ENCODE measurements around the gene KLF15.

Gene KLF15

DNA sequence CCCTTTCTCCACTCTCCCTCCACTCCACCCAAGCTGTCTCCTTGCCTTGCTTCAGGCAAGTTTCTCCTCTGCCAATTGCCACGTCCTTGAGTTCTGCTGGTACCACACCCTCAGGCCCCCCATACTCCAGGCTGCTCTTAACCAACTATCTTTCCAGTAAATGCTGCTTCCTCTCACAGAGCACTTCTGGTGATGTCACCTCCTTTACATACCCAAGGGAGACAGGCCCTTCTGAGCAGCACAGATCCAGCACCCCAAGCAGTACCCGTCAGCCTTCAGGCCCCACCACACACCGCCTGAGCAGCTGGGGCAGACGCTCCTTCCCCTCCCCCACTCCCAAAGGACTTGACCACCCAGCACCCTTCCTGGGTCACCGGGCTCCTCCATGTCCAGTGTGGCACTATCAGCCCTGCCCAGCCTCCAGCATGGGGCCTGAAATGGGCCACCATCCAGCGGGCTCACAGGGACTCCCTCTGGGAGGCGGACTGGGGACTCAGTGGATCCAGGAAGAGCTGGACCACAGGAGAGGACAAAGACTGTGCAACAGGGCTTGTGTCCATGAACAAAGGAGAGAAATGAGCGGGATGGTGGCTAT lies 50.2 kb downstream of the KLF15 start:
- H3K27ac ChIP-seq (ENCODE audit: low read depth in 2 of 2, low read length in 2 of 2), result no peak overlapping the region
- no peaks in the 10 kb centered on the region for H3K4me1 ChIP-seq (ENCODE audit: control insufficient read depth in 2 of 2, insufficient read depth in 2 of 2, low read length in 2 of 2)
- H3K9me3 ChIP-seq (ENCODE audit: control insufficient read depth in 2 of 2, low read length in 2 of 2), result peaks cover 0 to 4% of the 10 kb centered on the region in 2 donors
- no peaks in the 10 kb centered on the region for H3K27me3 ChIP-seq (ENCODE audit: control insufficient read depth in 2 of 2, insufficient read depth in 2 of 2, low read length in 2 of 2)
- H3K9ac ChIP-seq (ENCODE audit: low read depth in 1 of 2, low read length in 2 of 2), result no peak overlapping the region
- no peak overlapping the region for H3K4me3 ChIP-seq (ENCODE audit: low read length in 2 of 2)
- H3K36me3 ChIP-seq (ENCODE audit: control insufficient read depth in 2 of 2, insufficient read depth in 2 of 2, low read length in 2 of 2), result no peaks in the 10 kb centered on the region

DNA sequence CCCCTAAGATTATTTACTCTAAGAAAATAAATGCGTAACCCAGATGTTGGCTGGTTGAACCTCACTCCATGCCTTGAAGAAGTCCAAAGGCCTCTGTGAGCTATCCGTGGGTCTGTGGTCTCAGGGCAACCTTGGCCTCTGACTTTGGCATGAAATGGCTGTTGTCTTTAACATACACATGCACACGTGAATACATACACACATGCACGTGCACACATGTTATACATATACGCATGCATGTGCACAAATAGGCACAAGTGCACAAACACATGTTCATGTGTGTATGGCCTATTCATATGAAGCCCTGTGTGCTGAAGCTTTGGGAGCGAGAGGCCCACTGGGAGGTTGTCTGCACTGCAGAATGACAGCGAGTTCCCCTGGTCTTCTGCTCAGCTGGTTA lies 50.8 kb downstream of the KLF15 start:
- Histone ChIP-seq H3K4me1 (ENCODE audit: control insufficient read depth in 2 of 2, insufficient read depth in 2 of 2, low read length in 2 of 2) (no peaks in the 10 kb centered on the region), H3K36me3 (ENCODE audit: control insufficient read depth in 2 of 2, insufficient read depth in 2 of 2, low read length in 2 of 2) (no peaks in the 10 kb centered on the region), H3K9ac (ENCODE audit: low read depth in 1 of 2, low read length in 2 of 2) (no peak overlapping the region), H3K4me3 (ENCODE audit: low read length in 2 of 2) (no peak overlapping the region), H3K27ac (ENCODE audit: low read depth in 2 of 2, low read length in 2 of 2) (no peak overlapping the region), H3K27me3 (ENCODE audit: control insufficient read depth in 2 of 2, insufficient read depth in 2 of 2, low read length in 2 of 2) (no peaks in the 10 kb centered on the region), H3K9me3 (ENCODE audit: control insufficient read depth in 2 of 2, low read length in 2 of 2) (peaks cover 0 to 4% of the 10 kb centered on the region in 2 donors)

DNA sequence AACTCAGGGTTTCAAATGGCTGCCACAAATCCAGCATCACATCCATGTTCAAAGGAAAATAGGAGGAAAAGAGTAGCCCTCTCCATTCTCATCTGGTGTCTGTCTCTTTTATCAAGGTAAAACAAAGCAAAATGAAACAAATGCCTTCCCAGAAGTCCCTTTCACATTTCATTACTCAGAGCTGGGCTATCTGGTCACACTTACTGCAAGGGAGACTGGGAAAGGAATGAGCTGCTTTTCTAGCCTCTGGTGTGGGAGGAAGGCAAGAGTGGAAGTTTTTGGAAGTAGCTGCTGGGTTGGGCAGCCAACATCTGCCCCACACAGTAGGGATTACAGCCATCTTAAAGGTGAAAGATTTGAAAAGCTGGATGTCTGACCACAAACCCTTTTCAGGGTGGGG lies 51.8 kb downstream of the KLF15 start:
- H3K36me3 ChIP-seq (ENCODE audit: control insufficient read depth in 2 of 2, insufficient read depth in 2 of 2, low read length in 2 of 2), result no peaks in the 10 kb centered on the region
- H3K9ac ChIP-seq (ENCODE audit: low read depth in 1 of 2, low read length in 2 of 2), result no peak overlapping the region
- no peak overlapping the region for H3K27ac ChIP-seq (ENCODE audit: low read depth in 2 of 2, low read length in 2 of 2)
- H3K4me3 ChIP-seq (ENCODE audit: low read length in 2 of 2), result no peak overlapping the region
- no peaks in the 10 kb centered on the region for H3K4me1 ChIP-seq (ENCODE audit: control insufficient read depth in 2 of 2, insufficient read depth in 2 of 2, low read length in 2 of 2)
- no peaks in the 10 kb centered on the region for H3K27me3 ChIP-seq (ENCODE audit: control insufficient read depth in 2 of 2, insufficient read depth in 2 of 2, low read length in 2 of 2)
- H3K9me3 ChIP-seq (ENCODE audit: control insufficient read depth in 2 of 2, low read length in 2 of 2), result peaks cover 0 to 4% of the 10 kb centered on the region in 2 donors

DNA sequence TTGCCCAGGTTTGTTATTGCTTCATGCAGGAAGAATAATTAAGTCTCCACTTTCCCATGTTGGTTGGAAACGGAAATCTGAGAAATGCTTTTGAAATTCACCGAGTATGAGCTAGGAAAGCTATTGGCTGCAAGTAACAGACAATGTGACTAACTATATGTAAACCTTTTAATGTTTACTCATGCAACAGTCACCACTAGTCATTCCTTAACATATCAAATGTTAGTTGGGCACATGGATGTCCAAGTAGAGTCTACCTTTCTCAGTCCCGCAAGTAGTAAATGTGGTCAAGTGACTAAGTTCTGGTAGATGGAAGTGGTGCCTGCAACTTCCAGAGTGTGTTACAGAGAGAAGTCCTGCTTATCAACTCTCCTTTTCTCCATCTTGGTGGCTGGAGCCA lies 52.5 kb downstream of the KLF15 start:
- Histone ChIP-seq H3K9ac (ENCODE audit: low read depth in 1 of 2, low read length in 2 of 2) (no peak overlapping the region), H3K27me3 (ENCODE audit: control insufficient read depth in 2 of 2, insufficient read depth in 2 of 2, low read length in 2 of 2) (no peaks in the 10 kb centered on the region), H3K4me1 (ENCODE audit: control insufficient read depth in 2 of 2, insufficient read depth in 2 of 2, low read length in 2 of 2) (no peaks in the 10 kb centered on the region), H3K36me3 (ENCODE audit: control insufficient read depth in 2 of 2, insufficient read depth in 2 of 2, low read length in 2 of 2) (no peaks in the 10 kb centered on the region), H3K27ac (ENCODE audit: low read depth in 2 of 2, low read length in 2 of 2) (no peak overlapping the region), H3K4me3 (ENCODE audit: low read length in 2 of 2) (no peak overlapping the region), H3K9me3 (ENCODE audit: control insufficient read depth in 2 of 2, low read length in 2 of 2) (peaks cover 0 to 4% of the 10 kb centered on the region in 2 donors)

DNA sequence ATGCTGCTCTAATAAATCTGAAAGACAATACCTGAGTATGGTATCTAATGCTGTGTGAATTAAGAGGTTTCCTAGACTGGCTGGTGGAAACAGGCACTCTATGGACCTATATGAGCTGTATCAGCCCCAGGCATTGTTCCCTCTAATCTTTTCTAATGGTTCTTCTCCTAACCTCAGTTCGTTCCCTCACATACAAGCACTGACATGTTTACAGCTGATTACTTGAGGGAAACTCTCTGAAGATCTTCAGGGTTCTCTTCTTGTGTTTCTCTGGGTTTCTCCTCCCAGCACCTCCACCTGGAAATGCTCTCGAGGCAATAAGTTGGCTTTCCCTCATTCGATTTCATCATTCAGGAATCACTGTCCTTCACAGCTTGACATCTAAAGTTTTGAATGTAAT lies 52.9 kb downstream of the KLF15 start:
- H3K27me3 ChIP-seq (ENCODE audit: control insufficient read depth in 2 of 2, insufficient read depth in 2 of 2, low read length in 2 of 2), result no peaks in the 10 kb centered on the region

DNA sequence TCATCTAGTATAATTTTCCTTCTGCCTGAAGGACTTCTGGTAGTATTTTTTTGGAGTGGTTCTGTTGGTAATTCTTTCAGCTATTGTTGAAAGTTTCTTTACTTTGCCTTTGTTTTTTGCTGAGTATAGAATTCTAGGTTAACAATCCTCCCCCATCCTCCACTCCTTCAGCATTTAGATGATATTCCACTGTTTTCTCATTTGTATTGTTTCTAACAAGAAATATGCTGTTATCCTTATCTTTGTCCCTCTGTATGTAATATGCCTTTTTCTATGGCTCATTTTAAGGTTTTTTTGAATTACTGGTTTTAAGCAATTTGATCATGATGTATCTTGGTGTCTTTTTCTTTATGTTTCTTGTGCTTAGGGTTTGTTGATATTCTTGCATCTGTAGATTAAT lies 53.9 kb downstream of the KLF15 start:
- no peaks in the 10 kb centered on the region for H3K4me1 ChIP-seq (ENCODE audit: control insufficient read depth in 2 of 2, insufficient read depth in 2 of 2, low read length in 2 of 2)
- H3K9me3 ChIP-seq (ENCODE audit: control insufficient read depth in 2 of 2, low read length in 2 of 2), result peaks cover 0 to 4% of the 10 kb centered on the region in 2 donors
- no peak overlapping the region for H3K4me3 ChIP-seq (ENCODE audit: low read length in 2 of 2)
- H3K27me3 ChIP-seq (ENCODE audit: control insufficient read depth in 2 of 2, insufficient read depth in 2 of 2, low read length in 2 of 2), result no peaks in the 10 kb centered on the region
- H3K27ac ChIP-seq (ENCODE audit: low read depth in 2 of 2, low read length in 2 of 2), result no peak overlapping the region
- H3K36me3 ChIP-seq (ENCODE audit: control insufficient read depth in 2 of 2, insufficient read depth in 2 of 2, low read length in 2 of 2), result no peaks in the 10 kb centered on the region
- no peak overlapping the region for H3K9ac ChIP-seq (ENCODE audit: low read depth in 1 of 2, low read length in 2 of 2)

More for the DNA sequence above, 52.9 kb downstream of the KLF15 start:
- Histone ChIP-seq H3K9ac (ENCODE audit: low read depth in 1 of 2, low read length in 2 of 2) (no peak overlapping the region), H3K4me1 (ENCODE audit: control insufficient read depth in 2 of 2, insufficient read depth in 2 of 2, low read length in 2 of 2) (no peaks in the 10 kb centered on the region), H3K36me3 (ENCODE audit: control insufficient read depth in 2 of 2, insufficient read depth in 2 of 2, low read length in 2 of 2) (no peaks in the 10 kb centered on the region), H3K27ac (ENCODE audit: low read depth in 2 of 2, low read length in 2 of 2) (no peak overlapping the region), H3K4me3 (ENCODE audit: low read length in 2 of 2) (no peak overlapping the region), H3K9me3 (ENCODE audit: control insufficient read depth in 2 of 2, low read length in 2 of 2) (peaks cover 0 to 4% of the 10 kb centered on the region in 2 donors)

DNA sequence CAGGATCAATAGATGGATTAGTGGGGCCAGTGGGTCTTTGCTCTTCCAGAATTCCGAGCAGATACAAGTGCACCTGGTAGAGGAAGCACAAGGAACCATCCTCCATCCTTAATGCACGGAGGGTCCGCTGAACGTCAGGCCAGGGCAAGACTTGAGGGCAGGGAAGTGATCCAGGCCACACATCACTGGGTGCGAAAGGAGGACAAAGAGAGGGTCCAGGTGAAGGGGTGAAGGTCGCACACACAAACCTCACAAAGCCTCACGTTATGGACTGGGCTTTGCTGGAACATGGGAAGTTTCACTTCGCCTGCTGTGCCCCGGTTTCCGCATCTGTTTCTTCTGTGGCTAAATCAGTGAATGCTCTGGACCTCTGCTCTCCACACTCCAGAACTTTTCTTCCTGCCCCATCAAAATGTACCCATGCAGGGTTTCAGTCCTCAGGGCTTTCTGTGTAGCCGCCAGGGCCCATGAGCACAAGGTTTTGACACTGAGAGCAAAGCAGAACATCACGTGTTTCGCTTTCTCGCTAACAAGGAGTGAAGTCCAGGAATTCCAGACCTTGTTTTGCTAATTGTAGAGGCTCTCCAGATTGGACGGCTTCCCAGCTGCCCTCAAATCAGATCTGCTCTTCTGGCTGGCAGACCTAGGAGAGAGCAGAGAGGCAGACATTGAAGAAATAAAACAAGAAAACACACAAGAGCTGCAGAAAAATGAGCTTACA lies 56.3 kb downstream of the KLF15 start:
- H3K9me3 ChIP-seq (ENCODE audit: control insufficient read depth in 2 of 2, low read length in 2 of 2), result peaks cover 0 to 4% of the 10 kb centered on the region in 2 donors
- no peaks in the 10 kb centered on the region for H3K27me3 ChIP-seq (ENCODE audit: control insufficient read depth in 2 of 2, insufficient read depth in 2 of 2, low read length in 2 of 2)
- no peaks in the 10 kb centered on the region for H3K36me3 ChIP-seq (ENCODE audit: control insufficient read depth in 2 of 2, insufficient read depth in 2 of 2, low read length in 2 of 2)
- no peaks in the 10 kb centered on the region for H3K4me1 ChIP-seq (ENCODE audit: control insufficient read depth in 2 of 2, insufficient read depth in 2 of 2, low read length in 2 of 2)
- no peak overlapping the region for H3K4me3 ChIP-seq (ENCODE audit: low read length in 2 of 2)
- no peak overlapping the region for H3K27ac ChIP-seq (ENCODE audit: low read depth in 2 of 2, low read length in 2 of 2)
- H3K9ac ChIP-seq (ENCODE audit: low read depth in 1 of 2, low read length in 2 of 2), result no peak overlapping the region

DNA sequence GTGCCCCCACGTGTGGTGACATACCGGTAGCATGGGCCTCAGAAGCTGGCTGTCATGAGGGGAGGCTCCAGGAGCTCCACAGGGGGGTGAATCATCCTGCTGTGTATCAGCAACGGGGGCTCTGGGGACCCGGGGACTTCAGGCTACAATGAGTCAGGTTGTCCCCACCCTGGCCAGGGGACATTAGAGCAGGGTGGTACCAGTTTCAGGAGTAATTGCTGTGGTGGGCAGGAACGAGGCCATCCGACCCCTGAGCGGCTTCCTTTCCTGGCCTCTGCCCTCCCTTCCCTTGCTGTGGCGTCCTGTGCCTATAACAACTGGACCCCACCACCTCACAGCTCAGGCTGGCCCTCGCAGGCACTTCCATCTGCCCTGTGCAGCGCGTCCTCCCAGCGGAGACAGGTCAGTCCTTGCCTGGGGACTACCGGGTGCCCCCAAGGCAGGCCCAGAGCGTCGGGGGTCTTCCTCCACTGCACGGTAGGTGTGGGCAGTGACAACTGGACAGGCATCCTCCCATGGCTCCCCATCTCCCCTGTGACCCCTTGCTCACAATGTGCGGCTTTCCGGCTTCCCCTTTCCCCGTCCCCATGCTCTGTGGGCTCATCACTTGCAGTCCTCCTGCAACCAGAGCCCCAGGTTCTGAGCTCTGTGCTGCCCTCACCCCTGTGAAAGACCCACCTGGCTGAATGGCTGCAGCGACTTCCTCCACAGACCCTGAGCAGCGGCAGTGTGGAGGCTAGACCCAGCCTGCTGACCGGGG lies 57.0 kb downstream of the KLF15 start:
- no peak overlapping the region for H3K9ac ChIP-seq (ENCODE audit: low read depth in 1 of 2, low read length in 2 of 2)
- no peaks in the 10 kb centered on the region for H3K4me1 ChIP-seq (ENCODE audit: control insufficient read depth in 2 of 2, insufficient read depth in 2 of 2, low read length in 2 of 2)
- no peak overlapping the region for H3K4me3 ChIP-seq (ENCODE audit: low read length in 2 of 2)
- no peaks in the 10 kb centered on the region for H3K27me3 ChIP-seq (ENCODE audit: control insufficient read depth in 2 of 2, insufficient read depth in 2 of 2, low read length in 2 of 2)
- no peaks in the 10 kb centered on the region for H3K36me3 ChIP-seq (ENCODE audit: control insufficient read depth in 2 of 2, insufficient read depth in 2 of 2, low read length in 2 of 2)
- H3K27ac ChIP-seq (ENCODE audit: low read depth in 2 of 2, low read length in 2 of 2), result no peak overlapping the region
- peaks cover 0 to 4% of the 10 kb centered on the region in 2 donors for H3K9me3 ChIP-seq (ENCODE audit: control insufficient read depth in 2 of 2, low read length in 2 of 2)

DNA sequence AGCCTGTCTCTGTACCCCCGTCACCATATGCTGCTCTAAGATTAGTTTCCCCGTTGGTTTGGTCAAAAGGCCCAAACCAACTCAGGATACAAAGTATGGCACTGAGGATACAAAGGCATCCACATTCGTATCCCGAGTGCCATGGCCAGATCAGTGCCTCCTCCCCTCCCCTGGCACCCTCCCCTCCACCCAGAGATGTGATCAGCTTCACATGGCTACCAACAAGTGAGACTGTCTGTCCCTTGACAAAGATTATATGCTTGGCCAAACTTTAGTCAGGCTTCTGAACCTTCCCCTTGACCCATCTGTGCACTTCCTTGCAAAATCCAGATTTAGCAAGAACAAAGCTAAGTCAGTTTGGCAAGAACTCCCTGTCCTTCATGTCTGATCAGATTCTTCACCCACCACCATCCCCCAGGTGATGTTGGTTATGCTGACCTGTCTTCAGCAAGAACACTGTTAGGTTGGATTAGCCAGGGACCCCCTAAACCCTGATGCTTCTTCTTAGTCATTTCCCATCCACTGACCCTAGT lies 61.7 kb downstream of the KLF15 start:
- no peaks in the 10 kb centered on the region for H3K9me3 ChIP-seq (ENCODE audit: control insufficient read depth in 2 of 2, low read length in 2 of 2)
- H3K9ac ChIP-seq (ENCODE audit: low read depth in 1 of 2, low read length in 2 of 2), result no peak overlapping the region
- H3K27me3 ChIP-seq (ENCODE audit: control insufficient read depth in 2 of 2, insufficient read depth in 2 of 2, low read length in 2 of 2), result peaks cover 4 to 7% of the 10 kb centered on the region in 2 donors
- H3K27ac ChIP-seq (ENCODE audit: low read depth in 2 of 2, low read length in 2 of 2), result no peak overlapping the region
- no peaks in the 10 kb centered on the region for H3K4me1 ChIP-seq (ENCODE audit: control insufficient read depth in 2 of 2, insufficient read depth in 2 of 2, low read length in 2 of 2)
- H3K36me3 ChIP-seq (ENCODE audit: control insufficient read depth in 2 of 2, insufficient read depth in 2 of 2, low read length in 2 of 2), result no peaks in the 10 kb centered on the region
- H3K4me3 ChIP-seq (ENCODE audit: low read length in 2 of 2), result no peak overlapping the region

DNA sequence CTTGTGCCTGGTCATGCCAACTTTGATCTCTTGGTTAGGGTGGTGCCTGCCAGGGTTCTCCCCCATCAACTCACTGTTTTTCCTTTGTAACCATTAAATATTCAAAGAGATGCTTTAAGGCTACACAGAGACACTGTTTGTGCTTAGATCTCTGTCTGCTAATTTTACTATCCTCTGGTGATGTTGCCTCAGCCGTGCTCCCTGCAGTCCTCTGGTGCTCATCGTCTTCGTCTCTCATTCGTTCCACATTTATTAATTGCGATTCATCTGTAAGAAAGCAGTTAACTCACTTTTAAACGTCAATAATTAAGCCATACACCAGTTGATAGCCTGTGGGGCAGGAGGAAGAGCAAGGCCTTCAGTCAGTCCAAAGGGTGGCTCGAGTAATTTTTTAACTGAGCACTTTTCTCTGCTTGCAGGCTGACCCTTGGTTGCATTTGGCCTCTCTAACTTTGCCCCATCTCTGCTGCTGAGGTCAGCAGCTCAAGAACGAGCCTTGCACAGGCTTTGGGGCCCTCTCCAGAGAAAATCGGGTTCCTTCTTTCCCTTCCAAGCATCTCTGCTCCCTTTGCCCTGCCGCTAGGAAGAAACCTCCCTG lies 62.9 kb downstream of the KLF15 start:
- Histone ChIP-seq H3K9me3 (ENCODE audit: control insufficient read depth in 2 of 2, low read length in 2 of 2) (no peaks in the 10 kb centered on the region), H3K27me3 (ENCODE audit: control insufficient read depth in 2 of 2, insufficient read depth in 2 of 2, low read length in 2 of 2) (peaks cover 4 to 7% of the 10 kb centered on the region in 2 donors), H3K4me1 (ENCODE audit: control insufficient read depth in 2 of 2, insufficient read depth in 2 of 2, low read length in 2 of 2) (no peaks in the 10 kb centered on the region), H3K36me3 (ENCODE audit: control insufficient read depth in 2 of 2, insufficient read depth in 2 of 2, low read length in 2 of 2) (no peaks in the 10 kb centered on the region), H3K4me3 (ENCODE audit: low read length in 2 of 2) (no peak overlapping the region), H3K9ac (ENCODE audit: low read depth in 1 of 2, low read length in 2 of 2) (no peak overlapping the region), H3K27ac (ENCODE audit: low read depth in 2 of 2, low read length in 2 of 2) (no peak overlapping the region)

All from mucosa of rectum (tissue), 2 donors.